HCT116 (cell line): Measurements from ENCODE around the gene KRTAP10-10. TPM values are rescaled to one million over a fixed set of nuclear protein-coding genes. Genes with fewer than 3 reads are reported as not detected.

Source experiments
- ATAC-seq: fragments of 200-7000 bp; cut with Tn5 transposase; 2 replicates; pipeline ENCODE4 v1.9.1; 2020; ENCODE audit warnings: mild to moderate bottlenecking, moderate library complexity
- BruUV-seq: library from RNA; stranded (reverse); fragments of 400-500 nt; replicated peaks from 2 replicates; lab custom pipeline; 2021; lab: Mats Ljungman, UMichigan
- CTCF ChIA-PET: fragments of 300-600 bp; sonication (Branson Sonifier 250); formaldehyde crosslinking; loops from one replicate; lab custom pipeline; 2021; ENCODE audit warnings: antibody characterized with exemption; lab: Charles Lee
- POLR2A ChIA-PET: fragments of 300-600, 350-600 bp; sonication (Branson Sonifier 250); formaldehyde crosslinking; loops from one replicate; lab custom pipeline; 2021; ENCODE audit warnings: antibody characterized with exemption; lab: Charles Lee
- RAD21 ChIA-PET, 2 experiments: fragments of 300-600 bp; sonication (Branson Sonifier 250); formaldehyde crosslinking; loops; one replicate each; lab custom pipeline; 2023; ENCODE audit warnings: low total read pairs in 2 of 2; ENCODE audit not compliant: uncharacterized antibody in 2 of 2, unreplicated experiment in 2 of 2, low non-redundant PET in 1 of 2; lab: Charles Lee
- DNase-seq: peaks from one replicate; pipeline ENCODE4 v3.0.0-alpha.2; 2010; ENCODE audit warnings: low read depth, low spot score
- H2AFZ ChIP-seq: fragments of 200-600 bp; shearing (Covaris generic), sonication (generic); 2 replicates; pipeline ENCODE4 v1.6.1; 2017; ENCODE audit warnings: low read depth, mixed run types, mixed read lengths, antibody characterized with exemption, low read length; ENCODE audit not compliant: poor library complexity, severe bottlenecking
- H3K27ac ChIP-seq: 2 replicates; pipeline ENCODE4 v1.5.1; 2012; ENCODE audit warnings: low read depth, low read length
- H3K27me3 ChIP-seq: fragments of 200-600 bp; sonication (generic); 2 replicates; pipeline ENCODE4 v1.6.1; 2016; ENCODE audit warnings: mixed run types, low read length, mixed read lengths; ENCODE audit not compliant: insufficient read depth
- H3K36me3 ChIP-seq, 2 experiments: fragments of 200-500 bp in 1 of 2; fragments of 200-600 bp in 1 of 2; sonication (Bioruptor generic) in 1 of 2; sonication (generic) in 1 of 2; 2 replicates each; pipeline versions ENCODE4 v1.5.1 to v1.6.1; 2014 to 2016; ENCODE audit warnings: low read length in 2 of 2, inconsistent platforms in 1 of 2, mixed read lengths in 1 of 2, mixed run types in 1 of 2; ENCODE audit not compliant: insufficient read depth in 2 of 2, control insufficient read depth in 1 of 2
- H3K4me1 ChIP-seq, 2 experiments: fragments of 200-600 bp in 1 of 2; sonication (generic) in 1 of 2; 2 replicates each; pipeline versions ENCODE4 v1.5.1 to v1.6.1; 2012 to 2017; ENCODE audit warnings: low read length in 2 of 2, inconsistent platforms in 1 of 2, mild to moderate bottlenecking in 1 of 2, mixed read lengths in 1 of 2, mixed run types in 1 of 2, moderate library complexity in 1 of 2; ENCODE audit not compliant: insufficient read depth in 2 of 2, control insufficient read depth in 1 of 2
- H3K4me2 ChIP-seq: fragments of 200-600 bp; sonication (generic); 2 replicates; pipeline ENCODE4 v1.6.1; 2017; ENCODE audit warnings: mixed run types, low read length, mixed read lengths
- H3K4me3 ChIP-seq, 2 experiments: fragments of 200-600 bp in 1 of 2; sonication (generic) in 1 of 2; replicated peaks in 1 of 2; 2 replicates each; pipeline ENCODE4 v1.5.1; 2011 to 2016; ENCODE audit warnings: low read length in 2 of 2, control low read depth in 1 of 2, low read depth in 1 of 2, mild to moderate bottlenecking in 1 of 2, mixed read lengths in 1 of 2, mixed run types in 1 of 2
- H3K79me2 ChIP-seq: fragments of 200-600 bp; sonication (generic); 2 replicates; pipeline ENCODE4 v1.6.1; 2017; ENCODE audit warnings: mild to moderate bottlenecking, mixed run types, low read length, moderate library complexity, mixed read lengths; ENCODE audit not compliant: insufficient read depth
- H3K9ac ChIP-seq: fragments of 200-600 bp; sonication (generic); 2 replicates; pipeline ENCODE4 v1.6.1; 2016; ENCODE audit warnings: low read length, mixed read lengths
- H3K9me2 ChIP-seq: fragments of 200-600 bp; sonication (generic), shearing (Covaris generic); 2 replicates; pipeline ENCODE4 v1.6.1; 2017; ENCODE audit warnings: mixed run types, mild to moderate bottlenecking, moderate library complexity; ENCODE audit not compliant: insufficient read depth
- H3K9me3 ChIP-seq, 2 experiments: fragments of 200-500 bp in 1 of 2; fragments of 200-600 bp in 1 of 2; sonication (Bioruptor generic) in 1 of 2; sonication (generic) in 1 of 2; 2 replicates each; pipeline ENCODE4 v1.6.1; 2014 to 2017; ENCODE audit warnings: low read length in 2 of 2, mixed read lengths in 2 of 2, inconsistent platforms in 1 of 2, low read depth in 1 of 2, mild to moderate bottlenecking in 1 of 2, mixed run types in 1 of 2, moderate library complexity in 1 of 2; ENCODE audit not compliant: control insufficient read depth in 1 of 2, insufficient read depth in 1 of 2
- H4K20me1 ChIP-seq: fragments of 200-600 bp; sonication (generic), shearing (Covaris generic); 2 replicates; pipeline ENCODE4 v1.6.1; 2017; ENCODE audit warnings: mixed run types, mild to moderate bottlenecking, moderate library complexity; ENCODE audit not compliant: insufficient read depth
- CEBPB ChIP-seq: IDR thresholded peaks from 2 replicates; pipeline ENCODE4 v1.6.1; 2012; ENCODE audit warnings: low read depth
- EGR1 ChIP-seq: IDR thresholded peaks from 2 replicates; pipeline ENCODE4 v1.6.1; 2012; ENCODE audit warnings: low read depth
- ELF1 ChIP-seq: IDR thresholded peaks from 2 replicates; pipeline ENCODE4 v1.6.1; 2012; ENCODE audit warnings: low read depth, borderline replicate concordance
- EZH2phosphoT487 ChIP-seq: fragments of 200-600 bp; IDR thresholded peaks from 2 replicates; pipeline ENCODE4 v1.6.1; 2018; ENCODE audit warnings: antibody characterized with exemption, borderline replicate concordance
- FOSL1 ChIP-seq: IDR thresholded peaks from 2 replicates; pipeline ENCODE4 v1.6.1; 2012; ENCODE audit warnings: low read depth
- JUND ChIP-seq: IDR thresholded peaks from 2 replicates; pipeline ENCODE4 v1.6.1; 2012
- POLR2AphosphoS5 ChIP-seq: IDR thresholded peaks from 2 replicates; pipeline ENCODE4 v1.6.1; 2011; ENCODE audit warnings: mild to moderate bottlenecking, low read depth, low read length, moderate library complexity
- RAD21 ChIP-seq: IDR thresholded peaks from 2 replicates; pipeline ENCODE4 v1.6.1; 2012; ENCODE audit warnings: low read depth, mild to moderate bottlenecking
- SP1 ChIP-seq: IDR thresholded peaks from 2 replicates; pipeline ENCODE4 v1.6.1; 2012; ENCODE audit warnings: low read depth
- SRF ChIP-seq: IDR thresholded peaks from 2 replicates; pipeline ENCODE4 v1.6.1; 2012; ENCODE audit warnings: low read depth
- YY1 ChIP-seq: IDR thresholded peaks from 2 replicates; pipeline ENCODE4 v1.6.1; 2011; ENCODE audit warnings: low read length, low read depth, moderate library complexity, mild to moderate bottlenecking; ENCODE audit not compliant: insufficient replicate concordance; ENCODE audit errors: extremely low read depth
- ZFX ChIP-seq: fragments of 450-650 bp; IDR thresholded peaks from 2 replicates; pipeline ENCODE4 v1.6.1; 2017
- intact Hi-C: fragments of 100-400 bp; cut with micrococcal nuclease; formaldehyde crosslinking; loops from 2 replicates; pipeline ENCODE4 v1.10.0; 2022
- total RNA-seq: library from RNA; stranded (reverse); gene quantifications from one replicate; pipeline ENCODE4 v1.2.1, GENCODE V29; 2021; ENCODE audit not compliant: unreplicated experiment
- TF ChIP-seq, protein P1 (sequence below): IDR thresholded peaks from 2 replicates; pipeline ENCODE4 v1.6.1; 2012; ENCODE audit warnings: low read depth
- TF ChIP-seq, protein P2 (sequence below): IDR thresholded peaks from 2 replicates; pipeline ENCODE4 v1.6.1; 2011; ENCODE audit warnings: mild to moderate bottlenecking, low read length, moderate library complexity; ENCODE audit not compliant: insufficient replicate concordance; ENCODE audit errors: extremely low read depth

The KRTAP10-10 gene
- total RNA-seq, 1 experiment from 2014 or later = not detected

GRCh38 chr21:44598061-44598460 lies 39.1 kb upstream of the KRTAP10-10 start:
- Histone ChIP-seq H3K79me2 (no peaks in the 10 kb centered on the region), H3K27ac (no peak overlapping the region), H3K27me3 (no peaks in the 10 kb centered on the region), H3K4me1 (peaks cover 0 to 3% of the 10 kb centered on the region in 2 experiments; a peak in 1 of 4 replicates), H3K9me3 (no peaks in the 10 kb centered on the region), H3K36me3 (no peaks in the 10 kb centered on the region), H3K4me2 (no peak overlapping the region), H4K20me1 (no peaks in the 10 kb centered on the region), H3K9me2 (no peaks in the 10 kb centered on the region), H2AFZ (no peak overlapping the region), H3K9ac (no peak overlapping the region), H3K4me3 (no peak overlapping the region)
- intact Hi-C loops = no loop called here
- RAD21 ChIA-PET = no interaction called here
- ATAC-seq (no peak), DNase-seq (no peak)
- TF ChIP-seq ELF1 (no peak), JUND (no peak), POLR2AphosphoS5 (no peak), YY1 (no peak), SRF (no peak), ZFX (no peak), EZH2phosphoT487 (no peak), RAD21 (no peak), CEBPB (no peak), FOSL1 (no peak), EGR1 (no peak), SP1 (no peak)
- TF ChIP-seq, protein P1, sequence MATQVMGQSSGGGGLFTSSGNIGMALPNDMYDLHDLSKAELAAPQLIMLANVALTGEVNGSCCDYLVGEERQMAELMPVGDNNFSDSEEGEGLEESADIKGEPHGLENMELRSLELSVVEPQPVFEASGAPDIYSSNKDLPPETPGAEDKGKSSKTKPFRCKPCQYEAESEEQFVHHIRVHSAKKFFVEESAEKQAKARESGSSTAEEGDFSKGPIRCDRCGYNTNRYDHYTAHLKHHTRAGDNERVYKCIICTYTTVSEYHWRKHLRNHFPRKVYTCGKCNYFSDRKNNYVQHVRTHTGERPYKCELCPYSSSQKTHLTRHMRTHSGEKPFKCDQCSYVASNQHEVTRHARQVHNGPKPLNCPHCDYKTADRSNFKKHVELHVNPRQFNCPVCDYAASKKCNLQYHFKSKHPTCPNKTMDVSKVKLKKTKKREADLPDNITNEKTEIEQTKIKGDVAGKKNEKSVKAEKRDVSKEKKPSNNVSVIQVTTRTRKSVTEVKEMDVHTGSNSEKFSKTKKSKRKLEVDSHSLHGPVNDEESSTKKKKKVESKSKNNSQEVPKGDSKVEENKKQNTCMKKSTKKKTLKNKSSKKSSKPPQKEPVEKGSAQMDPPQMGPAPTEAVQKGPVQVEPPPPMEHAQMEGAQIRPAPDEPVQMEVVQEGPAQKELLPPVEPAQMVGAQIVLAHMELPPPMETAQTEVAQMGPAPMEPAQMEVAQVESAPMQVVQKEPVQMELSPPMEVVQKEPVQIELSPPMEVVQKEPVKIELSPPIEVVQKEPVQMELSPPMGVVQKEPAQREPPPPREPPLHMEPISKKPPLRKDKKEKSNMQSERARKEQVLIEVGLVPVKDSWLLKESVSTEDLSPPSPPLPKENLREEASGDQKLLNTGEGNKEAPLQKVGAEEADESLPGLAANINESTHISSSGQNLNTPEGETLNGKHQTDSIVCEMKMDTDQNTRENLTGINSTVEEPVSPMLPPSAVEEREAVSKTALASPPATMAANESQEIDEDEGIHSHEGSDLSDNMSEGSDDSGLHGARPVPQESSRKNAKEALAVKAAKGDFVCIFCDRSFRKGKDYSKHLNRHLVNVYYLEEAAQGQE = no peak
- TF ChIP-seq, protein P2, sequence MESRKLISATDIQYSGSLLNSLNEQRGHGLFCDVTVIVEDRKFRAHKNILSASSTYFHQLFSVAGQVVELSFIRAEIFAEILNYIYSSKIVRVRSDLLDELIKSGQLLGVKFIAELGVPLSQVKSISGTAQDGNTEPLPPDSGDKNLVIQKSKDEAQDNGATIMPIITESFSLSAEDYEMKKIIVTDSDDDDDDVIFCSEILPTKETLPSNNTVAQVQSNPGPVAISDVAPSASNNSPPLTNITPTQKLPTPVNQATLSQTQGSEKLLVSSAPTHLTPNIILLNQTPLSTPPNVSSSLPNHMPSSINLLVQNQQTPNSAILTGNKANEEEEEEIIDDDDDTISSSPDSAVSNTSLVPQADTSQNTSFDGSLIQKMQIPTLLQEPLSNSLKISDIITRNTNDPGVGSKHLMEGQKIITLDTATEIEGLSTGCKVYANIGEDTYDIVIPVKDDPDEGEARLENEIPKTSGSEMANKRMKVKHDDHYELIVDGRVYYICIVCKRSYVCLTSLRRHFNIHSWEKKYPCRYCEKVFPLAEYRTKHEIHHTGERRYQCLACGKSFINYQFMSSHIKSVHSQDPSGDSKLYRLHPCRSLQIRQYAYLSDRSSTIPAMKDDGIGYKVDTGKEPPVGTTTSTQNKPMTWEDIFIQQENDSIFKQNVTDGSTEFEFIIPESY = no peak
- CTCF ChIA-PET = no interaction called here
- no TSS peak for BruUV-seq
- POLR2A ChIA-PET = no interaction called here
